RWPE2 (cell line): Measurements from ENCODE around the gene FBXL17.
A peak's percentile ranks its signal among the peaks of the same experiment; 100 is the strongest.

Source experiments
- ATAC-seq: fragments of 200-7000 bp; cut with Tn5 transposase; 3 replicates; pipeline ENCODE4 v1.9.1; 2021; ENCODE audit warnings: low read depth
- DNase-seq: peaks from one replicate; pipeline ENCODE4 v3.0.0-alpha.2; 2020; ENCODE audit warnings: low spot score
- H3K27ac ChIP-seq: fragments of 450-650 bp; 2 replicates; pipeline ENCODE4 v1.5.1; 2017; ENCODE audit warnings: mild to moderate bottlenecking; ENCODE audit not compliant: poor library complexity, severe bottlenecking
- H3K27me3 ChIP-seq: fragments of 250-450 bp; sonication (Bioruptor Pico); 2 replicates; pipeline ENCODE4 v1.5.1; 2021; ENCODE audit warnings: mild to moderate bottlenecking, moderate library complexity; ENCODE audit not compliant: insufficient read depth, poor library complexity, severe bottlenecking
- H3K36me3 ChIP-seq: fragments of 250-450 bp; sonication (Bioruptor Pico); 2 replicates; pipeline ENCODE4 v1.5.1; 2020; ENCODE audit warnings: low read depth, mild to moderate bottlenecking, moderate library complexity
- H3K4me1 ChIP-seq: fragments of 250-450 bp; sonication (Bioruptor Pico); 2 replicates; pipeline ENCODE4 v1.5.1; 2021; ENCODE audit warnings: mild to moderate bottlenecking, moderate library complexity; ENCODE audit not compliant: insufficient read depth, poor library complexity, severe bottlenecking
- H3K4me3 ChIP-seq: fragments of 250-450 bp; sonication (Bioruptor Pico); 2 replicates; pipeline ENCODE4 v1.5.1; 2021; ENCODE audit warnings: mild to moderate bottlenecking, moderate library complexity; ENCODE audit not compliant: severe bottlenecking
- H3K9me3 ChIP-seq: fragments of 250-450 bp; sonication (Bioruptor Pico); 2 replicates; pipeline ENCODE4 v1.5.1; 2021; ENCODE audit warnings: mild to moderate bottlenecking, moderate library complexity; ENCODE audit not compliant: severe bottlenecking
- TF ChIP-seq, protein P1 (sequence below): fragments of 450-650 bp; IDR thresholded peaks from one replicate; pipeline ENCODE4 v1.5.1; 2017; ENCODE audit warnings: mild to moderate bottlenecking, moderate library complexity; ENCODE audit not compliant: poor library complexity, severe bottlenecking

FBXL17 gene

DNA sequence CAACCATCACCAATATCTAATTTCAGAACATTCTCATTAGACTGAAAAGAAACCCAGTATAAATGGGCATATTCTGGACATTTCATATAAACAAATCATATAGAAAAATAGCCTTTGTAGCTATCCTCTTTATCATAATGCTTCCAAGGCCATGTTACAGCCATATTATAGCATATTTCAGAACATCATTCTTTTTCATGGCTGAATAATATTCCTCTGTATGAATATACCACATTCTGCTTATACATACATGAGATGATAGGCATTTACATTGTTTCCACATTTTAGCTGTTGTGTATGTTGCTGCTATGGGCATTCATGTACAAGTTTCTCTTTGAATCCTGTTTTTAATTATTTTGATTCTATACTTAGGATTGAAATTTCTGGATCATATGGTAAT is 167.0 kb downstream of the FBXL17 start:
- Histone ChIP-seq H3K4me3 (no peak overlapping the region), H3K36me3 (no peaks in the 10 kb centered on the region), H3K27me3 (no peaks in the 10 kb centered on the region), H3K9me3 (no peaks in the 10 kb centered on the region), H3K27ac (no peak overlapping the region), H3K4me1 (no peaks in the 10 kb centered on the region)
- TF ChIP-seq, protein P1, sequence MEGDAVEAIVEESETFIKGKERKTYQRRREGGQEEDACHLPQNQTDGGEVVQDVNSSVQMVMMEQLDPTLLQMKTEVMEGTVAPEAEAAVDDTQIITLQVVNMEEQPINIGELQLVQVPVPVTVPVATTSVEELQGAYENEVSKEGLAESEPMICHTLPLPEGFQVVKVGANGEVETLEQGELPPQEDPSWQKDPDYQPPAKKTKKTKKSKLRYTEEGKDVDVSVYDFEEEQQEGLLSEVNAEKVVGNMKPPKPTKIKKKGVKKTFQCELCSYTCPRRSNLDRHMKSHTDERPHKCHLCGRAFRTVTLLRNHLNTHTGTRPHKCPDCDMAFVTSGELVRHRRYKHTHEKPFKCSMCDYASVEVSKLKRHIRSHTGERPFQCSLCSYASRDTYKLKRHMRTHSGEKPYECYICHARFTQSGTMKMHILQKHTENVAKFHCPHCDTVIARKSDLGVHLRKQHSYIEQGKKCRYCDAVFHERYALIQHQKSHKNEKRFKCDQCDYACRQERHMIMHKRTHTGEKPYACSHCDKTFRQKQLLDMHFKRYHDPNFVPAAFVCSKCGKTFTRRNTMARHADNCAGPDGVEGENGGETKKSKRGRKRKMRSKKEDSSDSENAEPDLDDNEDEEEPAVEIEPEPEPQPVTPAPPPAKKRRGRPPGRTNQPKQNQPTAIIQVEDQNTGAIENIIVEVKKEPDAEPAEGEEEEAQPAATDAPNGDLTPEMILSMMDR: no peak
- no peak for ATAC-seq
- DNase-seq: no peak

DNA sequence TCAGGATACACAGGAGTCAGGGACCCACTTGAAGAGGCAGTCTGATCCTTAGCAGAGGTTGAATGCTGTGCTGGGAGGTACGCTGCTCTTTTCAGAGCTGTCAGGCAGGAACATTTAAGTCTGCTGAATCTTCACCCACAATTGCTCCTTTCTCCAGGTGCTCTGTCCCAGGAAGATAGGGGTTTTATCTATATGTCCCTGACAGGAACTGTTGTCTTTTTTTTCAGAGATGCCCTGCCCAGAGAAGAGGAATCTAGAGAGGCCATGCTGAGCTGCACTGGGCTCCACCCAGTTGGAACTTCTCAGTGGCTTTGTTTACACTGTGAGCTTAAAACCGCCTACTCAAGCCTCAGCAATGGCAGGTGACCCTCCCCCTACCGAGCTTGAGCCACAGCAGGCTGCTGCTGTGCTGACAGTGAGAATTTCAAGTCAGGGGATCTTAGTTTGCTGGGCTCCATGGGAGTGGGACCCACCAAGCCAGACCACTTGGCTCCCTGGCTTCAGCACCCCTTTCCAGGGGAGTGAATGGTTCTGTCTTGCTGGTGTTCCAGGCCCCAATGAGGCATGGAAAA is 169.0 kb downstream of the FBXL17 start:
- no peak overlapping the region for H3K27ac ChIP-seq
- no peaks in the 10 kb centered on the region for H3K4me1 ChIP-seq
- TF ChIP-seq, protein P1: no peak
- H3K9me3 ChIP-seq: no peaks in the 10 kb centered on the region
- no peaks in the 10 kb centered on the region for H3K36me3 ChIP-seq
- no peaks in the 10 kb centered on the region for H3K27me3 ChIP-seq
- DNase-seq (no peak), ATAC-seq (peak; percentile 59)
- no peak overlapping the region for H3K4me3 ChIP-seq

DNA sequence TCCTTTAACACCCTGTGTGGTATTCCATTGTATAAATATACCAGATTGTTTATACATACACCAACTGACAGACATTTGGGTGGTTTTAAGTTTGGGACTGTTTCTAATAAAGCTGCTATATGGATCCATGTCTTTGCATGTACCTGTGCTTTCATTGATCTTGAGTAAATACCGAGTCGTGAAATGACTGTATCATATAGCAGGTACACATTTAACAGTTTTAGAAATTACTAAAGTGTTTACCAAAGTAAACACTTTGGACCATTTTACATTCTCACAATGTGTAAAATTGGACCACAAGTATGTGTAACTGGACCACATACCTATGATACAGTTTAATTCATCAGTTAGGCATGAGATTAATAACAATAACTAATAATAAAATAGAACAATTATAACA is 175.2 kb downstream of the FBXL17 start:
- no peak for ATAC-seq

DNA sequence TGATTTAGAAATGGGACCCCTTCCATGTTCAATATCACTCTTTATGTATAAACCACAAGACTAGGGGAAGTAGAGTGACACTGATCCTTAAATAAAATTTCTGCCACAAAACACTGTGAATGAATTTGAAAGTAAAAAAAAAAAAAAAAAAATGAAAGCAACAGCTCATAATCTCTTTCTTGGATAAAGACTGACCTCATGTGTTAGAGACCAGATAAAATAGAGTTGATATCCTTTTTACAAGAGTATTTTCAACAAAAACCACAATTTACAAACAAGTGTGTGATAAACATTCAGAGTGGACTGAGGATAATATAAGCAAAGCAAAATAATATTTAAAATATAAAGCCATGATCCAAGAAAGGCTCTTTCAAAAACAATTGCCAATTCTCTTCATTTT is 180.2 kb downstream of the FBXL17 start:
- no peaks in the 10 kb centered on the region for H3K4me1 ChIP-seq
- no peaks in the 10 kb centered on the region for H3K36me3 ChIP-seq
- TF ChIP-seq, protein P1: no peak
- no peak overlapping the region for H3K4me3 ChIP-seq
- no peak overlapping the region for H3K27ac ChIP-seq
- DNase-seq (no peak), ATAC-seq (no peak)
- H3K9me3 ChIP-seq: no peaks in the 10 kb centered on the region
- no peaks in the 10 kb centered on the region for H3K27me3 ChIP-seq

More for the DNA sequence above, 175.2 kb downstream of the FBXL17 start:
- Histone ChIP-seq H3K27ac (no peak overlapping the region), H3K27me3 (no peaks in the 10 kb centered on the region), H3K9me3 (no peaks in the 10 kb centered on the region), H3K36me3 (no peaks in the 10 kb centered on the region), H3K4me1 (no peaks in the 10 kb centered on the region), H3K4me3 (no peak overlapping the region)
- TF ChIP-seq, protein P1: no peak
- no peak for DNase-seq

DNA sequence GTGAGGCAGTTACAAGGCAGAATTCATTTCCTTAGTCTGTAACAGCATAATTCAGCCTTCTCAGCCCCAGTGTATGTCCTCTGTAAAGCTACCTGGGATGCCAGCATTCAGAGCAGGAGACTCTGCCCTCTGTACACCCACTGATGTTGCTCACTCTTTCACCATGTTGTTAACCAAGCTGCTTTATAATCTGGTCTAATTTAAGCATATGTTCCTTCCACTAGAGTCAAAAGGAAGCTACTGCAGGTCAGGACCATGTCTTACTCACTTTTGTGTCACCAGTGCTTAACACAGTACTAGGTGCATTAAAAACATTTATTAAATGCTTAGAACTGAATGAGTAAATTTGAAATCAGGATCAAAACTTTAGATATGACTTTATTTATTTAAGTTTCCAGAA is 185.6 kb downstream of the FBXL17 start:
- Histone ChIP-seq H3K27ac (no peak overlapping the region), H3K4me3 (no peak overlapping the region), H3K4me1 (no peaks in the 10 kb centered on the region), H3K27me3 (no peaks in the 10 kb centered on the region), H3K36me3 (no peaks in the 10 kb centered on the region), H3K9me3 (no peaks in the 10 kb centered on the region)
- DNase-seq: no peak
- TF ChIP-seq, protein P1: no peak
- no peak for ATAC-seq
